Stimulated activated CD8-positive, alpha-beta memory T cell treated with anti-CD3 and anti-CD28 coated beads, Interleukin-12 subunit alpha, Interleukin-12 subunit beta, amount 100 ng/mL, for 24 hours (primary cell): ENCODE results near the gene PCSK5.

Source experiments
- DNase-seq: peaks from one replicate; pipeline ENCODE4 v3.0.0-alpha.2; 2020; ENCODE audit errors: extremely low read depth

Gene PCSK5

DNA sequence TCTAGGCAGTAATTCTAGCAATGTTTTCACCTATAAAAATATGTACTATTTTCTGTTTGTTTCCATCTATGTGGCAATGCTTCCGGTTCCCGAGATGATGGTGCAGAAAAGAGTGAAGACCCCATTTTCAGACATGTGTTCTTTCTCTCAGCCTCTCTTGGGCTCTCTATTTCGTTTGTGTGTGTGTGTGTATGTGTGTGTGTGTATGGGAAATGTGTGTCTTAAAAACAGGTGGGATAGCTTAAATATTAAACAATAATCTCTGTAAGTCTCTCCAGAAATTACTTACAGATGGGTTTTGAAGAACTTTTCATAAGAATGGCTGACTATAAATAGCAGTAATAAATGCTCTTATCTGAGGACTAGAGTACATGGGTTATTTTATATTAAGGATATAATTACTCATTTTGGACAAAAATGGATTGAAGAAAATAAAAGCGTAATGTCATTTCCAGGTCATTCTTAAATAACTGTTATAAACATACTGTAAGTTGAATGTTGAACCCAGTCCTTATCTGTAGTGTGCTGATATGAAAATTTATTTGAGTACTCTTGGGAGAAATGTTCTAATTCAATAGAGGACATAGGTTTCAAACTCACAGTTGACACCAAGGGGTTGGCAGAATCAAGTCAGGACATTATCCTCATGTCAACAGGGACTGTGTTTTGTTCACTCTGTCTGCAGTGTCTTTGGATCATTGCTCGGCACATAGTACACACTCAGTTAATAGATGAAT lies 31.1 kb downstream of the PCSK5 start:
- no peak for DNase-seq

DNA sequence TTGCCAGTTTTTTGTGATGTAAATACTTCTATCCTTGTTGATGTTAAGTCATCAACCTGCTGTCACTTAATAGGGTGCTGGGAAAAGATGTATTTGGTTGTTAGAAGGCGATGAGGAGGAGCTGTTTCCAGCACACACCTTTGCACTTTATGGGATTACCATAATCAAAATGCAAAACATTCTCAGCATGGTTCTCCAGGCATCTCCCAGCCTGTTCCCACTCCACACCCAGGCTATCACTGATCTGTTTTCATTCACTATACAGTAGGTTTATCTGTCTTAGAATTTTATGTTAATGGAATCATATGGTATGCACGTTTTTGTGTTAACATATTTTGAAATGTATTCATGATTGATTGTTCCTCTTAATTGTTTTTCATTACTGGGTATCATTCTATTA lies 35.9 kb downstream of the PCSK5 start:
- no peak for DNase-seq

DNA sequence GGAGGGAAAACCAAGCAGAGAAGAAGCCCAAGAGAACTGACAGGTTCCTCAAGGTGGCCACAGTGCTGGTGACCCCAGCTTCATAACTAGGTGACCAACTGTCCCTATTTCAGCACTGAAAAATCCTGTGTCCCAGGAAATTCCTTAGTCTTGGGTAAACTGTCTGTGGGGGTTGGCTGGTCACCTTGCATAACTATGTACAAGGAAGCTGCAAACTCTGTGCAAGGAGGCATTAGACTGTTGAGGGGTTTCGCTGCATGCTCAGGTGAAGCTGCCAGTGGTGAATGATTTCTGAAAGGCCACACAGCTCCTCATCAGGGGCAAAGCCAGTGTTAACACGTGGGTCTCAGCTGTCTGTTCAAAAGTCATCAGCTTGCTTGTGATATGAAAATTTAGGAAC lies 36.9 kb downstream of the PCSK5 start:
- no peak for DNase-seq

DNA sequence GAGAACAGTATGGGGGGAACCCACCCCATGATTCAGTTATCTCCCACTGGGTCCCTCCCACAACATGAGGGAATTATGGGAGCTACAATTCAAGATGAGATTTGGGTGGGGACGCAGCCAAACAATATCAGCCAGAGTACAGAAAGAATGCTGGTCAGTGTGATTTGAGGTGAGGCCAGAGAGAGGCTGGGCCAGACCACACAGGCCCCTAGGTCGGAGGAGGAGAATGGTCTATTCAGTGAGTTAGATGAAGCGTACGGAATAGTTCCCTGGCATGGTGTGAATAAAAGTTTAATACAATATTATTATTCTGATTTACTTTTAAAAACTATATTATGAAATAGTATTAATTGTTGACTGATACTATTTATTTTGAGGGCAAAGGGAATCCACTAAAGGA lies 39.7 kb downstream of the PCSK5 start:
- no peak for DNase-seq

DNA sequence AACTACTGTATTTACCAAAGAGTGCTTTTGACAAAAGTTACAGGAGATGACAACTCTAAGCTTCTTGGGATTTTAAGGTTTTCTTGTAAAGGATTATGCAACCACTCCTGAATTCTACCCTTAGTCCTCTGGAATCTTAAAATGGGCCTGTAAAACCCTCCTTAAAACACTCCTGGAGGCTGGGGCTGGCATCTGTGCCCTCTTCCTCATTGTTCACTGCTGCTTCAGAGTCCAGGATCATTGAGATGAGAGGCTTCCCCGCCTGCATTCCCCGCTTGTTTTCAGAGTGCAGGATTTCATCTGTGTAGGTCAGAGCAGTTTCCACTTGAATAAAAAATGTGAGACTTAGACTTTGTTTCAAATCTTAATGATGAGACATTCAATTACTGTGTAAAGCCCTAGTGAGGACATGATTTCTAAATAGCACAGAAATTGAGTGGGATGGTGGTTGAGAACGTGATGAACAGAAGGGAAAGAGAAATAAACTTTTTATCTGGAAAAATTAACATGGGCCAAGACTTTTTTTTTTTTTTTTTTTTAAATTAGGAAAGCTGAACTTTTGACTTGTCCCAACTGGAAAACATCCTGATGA lies 40.4 kb downstream of the PCSK5 start:
- DNase-seq, result no peak

DNA sequence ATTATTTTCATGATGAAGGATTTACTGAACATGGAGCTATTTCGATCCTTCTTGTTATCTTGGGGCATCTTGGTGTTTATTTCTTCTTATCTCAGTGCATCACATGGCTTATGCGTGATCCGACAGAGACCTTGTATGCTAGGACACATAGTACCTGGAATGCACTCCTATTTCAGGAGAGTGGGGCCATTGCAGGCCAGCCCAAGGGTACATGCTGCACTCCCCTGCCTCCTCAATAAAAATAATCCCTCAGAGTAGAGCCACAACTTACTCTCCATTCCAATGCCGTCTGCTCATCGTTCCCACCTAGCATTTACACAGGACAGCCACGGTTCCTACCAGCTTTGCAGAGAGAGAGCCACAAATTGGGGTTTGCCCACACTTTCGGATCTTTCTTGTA lies 43.5 kb downstream of the PCSK5 start:
- no peak for DNase-seq

DNA sequence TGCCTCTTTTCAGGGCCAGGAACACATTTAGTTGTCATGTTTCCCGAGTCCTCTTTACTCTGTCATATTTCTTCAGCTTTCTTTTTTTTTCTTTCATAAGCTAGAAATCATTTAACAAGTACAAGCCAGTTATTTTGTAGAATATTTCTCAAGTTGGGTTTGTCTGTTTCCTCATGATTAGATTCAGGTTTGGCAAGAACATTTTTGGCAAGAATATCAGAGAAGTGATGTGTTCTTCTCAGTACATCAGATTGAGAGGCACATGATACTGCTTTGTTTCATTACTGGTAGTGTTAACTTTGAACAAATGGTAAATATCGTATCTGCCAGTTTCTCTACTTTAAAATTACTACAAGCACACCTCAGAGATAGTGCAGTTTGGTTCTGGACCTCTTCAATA lies 45.1 kb downstream of the PCSK5 start:
- DNase-seq, result no peak

DNA sequence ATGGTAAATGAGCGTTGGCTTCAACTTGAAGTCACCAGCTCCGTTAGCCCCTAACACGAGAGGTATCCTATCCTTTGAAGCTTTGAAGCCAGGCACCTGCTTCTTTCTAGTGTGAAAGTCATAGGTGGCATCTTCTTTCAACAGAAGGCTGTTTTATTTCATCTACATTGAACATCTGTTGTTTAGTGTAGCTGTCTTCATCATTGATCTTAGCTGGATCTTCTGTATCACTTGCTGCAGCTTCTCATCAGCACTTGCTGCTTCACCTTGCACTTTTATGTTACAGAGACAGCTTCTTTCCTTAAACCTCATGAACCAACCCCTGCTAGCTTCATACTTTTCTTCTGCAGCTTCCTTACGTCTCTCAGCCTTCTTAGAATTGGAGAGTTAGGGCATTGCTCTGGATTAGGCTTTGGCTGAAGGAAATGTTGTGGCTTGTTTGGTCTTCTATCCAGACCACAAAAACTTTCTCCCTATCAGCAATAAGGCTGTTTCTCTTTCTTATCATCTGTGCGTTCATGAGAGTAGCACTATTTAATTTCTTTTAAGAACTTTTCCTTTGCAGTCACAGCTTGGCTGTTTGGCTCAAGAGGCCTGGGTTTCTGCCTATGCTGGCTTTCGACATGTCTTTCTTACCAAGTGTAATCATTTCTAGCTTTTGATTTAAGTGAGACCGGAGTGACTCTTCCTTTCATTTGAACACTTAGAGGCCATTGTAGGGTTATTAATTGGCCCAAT lies 47.2 kb downstream of the PCSK5 start:
- DNase-seq, result no peak

DNA sequence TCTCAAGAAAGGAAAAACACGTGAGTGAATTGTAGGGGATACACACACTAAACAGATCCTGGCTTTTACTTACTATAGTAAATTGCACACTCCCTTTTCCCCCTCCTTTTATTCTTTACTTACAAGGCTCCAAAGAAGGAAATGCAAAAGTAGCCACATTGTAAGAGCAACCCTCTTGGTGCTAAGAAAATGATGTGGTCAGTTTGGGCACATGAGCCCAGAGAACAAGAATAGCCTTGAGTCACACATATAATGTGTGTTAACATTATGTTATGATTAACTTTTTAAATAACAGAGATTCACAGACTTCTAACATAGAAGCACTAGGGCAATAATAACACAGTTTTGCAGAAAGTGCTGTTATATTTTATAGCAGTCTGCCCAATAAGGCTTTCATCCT lies 48.5 kb downstream of the PCSK5 start:
- no peak for DNase-seq

DNA sequence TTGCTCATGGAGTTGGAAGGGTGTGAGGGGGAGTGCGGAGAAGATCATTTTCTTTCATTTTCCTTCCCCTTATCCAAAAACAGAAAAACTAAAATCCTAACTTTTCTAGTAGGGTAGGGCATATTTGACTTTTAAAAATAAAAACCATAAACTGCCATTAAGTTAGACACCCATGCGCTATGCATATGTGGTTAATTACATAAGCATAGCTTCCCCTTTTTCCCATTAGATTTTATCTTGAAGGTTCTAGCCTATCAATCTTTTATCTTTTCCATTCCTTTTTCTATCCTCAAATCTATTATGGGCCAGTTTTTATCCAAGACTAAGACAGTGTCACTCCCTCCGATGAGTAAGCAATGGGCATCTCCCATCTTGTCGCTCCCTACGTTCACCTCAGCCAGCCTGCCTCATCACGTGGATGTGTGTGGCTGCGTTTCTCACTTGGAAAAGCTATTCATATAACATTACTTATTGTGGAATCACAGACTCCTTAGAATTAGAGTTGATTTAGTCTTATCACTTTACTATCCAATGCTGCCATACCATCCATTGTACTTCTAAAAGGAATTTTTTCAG lies 49.2 kb downstream of the PCSK5 start:
- no peak for DNase-seq

DNA sequence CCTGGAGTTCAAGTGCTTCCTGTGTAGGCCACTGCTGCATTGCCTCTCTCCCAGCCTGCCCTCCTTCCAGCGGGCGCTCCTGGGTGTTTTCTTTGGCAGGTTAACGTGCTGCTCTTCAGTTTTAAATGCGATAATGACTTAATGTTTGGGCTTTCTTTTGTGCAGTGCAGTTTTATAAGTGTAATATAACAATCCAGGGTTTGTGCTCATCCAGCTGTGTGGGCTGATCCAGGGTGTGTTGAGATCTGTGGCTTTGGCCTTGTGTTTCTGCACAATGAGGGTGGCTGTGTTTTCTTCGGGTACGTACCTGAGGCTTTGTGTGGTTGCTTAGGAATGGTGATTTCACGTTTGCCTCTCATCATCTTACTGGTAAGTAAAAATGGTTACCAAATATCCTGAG lies 50.6 kb downstream of the PCSK5 start:
- no peak for DNase-seq

DNA sequence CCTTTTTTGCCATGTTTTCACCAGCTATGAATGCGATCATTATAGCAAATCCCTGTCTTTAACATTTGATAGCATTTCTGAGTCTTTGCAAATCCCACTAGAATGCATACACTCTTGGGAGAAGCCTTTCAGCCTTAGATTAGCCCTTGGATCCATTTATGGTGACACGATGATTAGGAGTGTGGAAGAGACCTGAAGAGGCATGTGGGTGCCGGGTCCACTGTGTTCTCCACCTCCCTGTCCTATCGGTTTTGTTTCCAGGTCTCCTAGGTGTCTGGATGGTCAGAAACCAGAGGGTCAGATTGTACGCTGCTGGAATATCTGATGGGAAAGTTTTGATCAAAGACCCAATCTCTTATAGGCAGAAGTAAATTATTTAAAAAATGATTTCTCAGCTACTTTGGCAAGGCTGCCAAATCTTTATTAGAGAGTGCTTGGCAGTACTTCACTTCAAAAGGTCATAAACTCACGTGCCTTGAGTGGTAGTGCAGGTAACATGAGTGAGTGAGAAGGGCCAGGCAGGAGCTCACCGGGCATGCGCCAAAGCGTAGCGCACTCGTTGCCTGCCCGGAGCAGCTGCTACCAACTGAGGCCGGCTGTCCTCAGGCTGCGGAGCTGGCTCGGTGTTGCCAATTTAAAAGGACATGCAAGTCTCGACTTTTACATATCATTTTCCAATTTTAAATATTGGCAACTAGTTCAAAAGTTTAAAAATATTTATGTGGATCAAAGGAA lies 51.3 kb downstream of the PCSK5 start:
- no peak for DNase-seq

DNA sequence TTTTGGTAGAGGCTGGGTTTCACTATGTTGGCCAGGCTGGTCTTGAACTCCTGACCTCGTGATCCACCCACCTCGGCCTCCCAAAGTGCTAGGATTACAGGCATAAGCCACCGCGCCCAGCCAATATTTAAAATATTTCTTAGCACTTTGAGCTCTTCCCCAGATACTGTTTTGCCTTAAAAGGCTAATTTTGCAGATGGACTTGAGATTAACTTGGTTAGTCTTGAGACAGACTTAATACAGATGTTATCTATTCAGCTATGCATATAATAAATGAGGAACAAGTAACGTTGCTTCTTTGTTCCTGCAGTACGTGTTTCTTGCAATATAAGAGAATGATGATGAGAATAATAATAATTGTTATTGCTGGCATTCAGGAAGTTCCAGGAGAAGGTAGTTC lies 56.3 kb downstream of the PCSK5 start:
- DNase-seq, result no peak

DNA sequence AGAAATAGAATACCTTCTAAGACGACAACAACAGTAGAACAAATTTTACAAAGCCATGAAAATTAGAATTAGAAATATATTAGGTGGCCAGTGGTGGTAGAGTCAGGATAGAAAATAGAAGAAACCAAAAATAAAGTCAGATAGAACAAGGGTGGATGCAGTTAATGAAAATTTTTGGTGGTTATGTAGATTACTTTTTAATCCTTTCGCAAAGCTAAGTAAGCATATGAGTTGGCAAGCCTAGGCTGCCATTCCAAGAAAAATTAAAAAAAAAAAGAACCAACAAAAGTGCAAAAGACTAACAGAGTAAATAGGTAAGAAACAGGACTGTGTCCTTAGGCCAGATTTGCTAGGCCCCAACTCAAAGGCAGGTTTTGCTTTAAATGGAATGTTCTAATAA lies 56.8 kb downstream of the PCSK5 start:
- DNase-seq, result no peak

DNA sequence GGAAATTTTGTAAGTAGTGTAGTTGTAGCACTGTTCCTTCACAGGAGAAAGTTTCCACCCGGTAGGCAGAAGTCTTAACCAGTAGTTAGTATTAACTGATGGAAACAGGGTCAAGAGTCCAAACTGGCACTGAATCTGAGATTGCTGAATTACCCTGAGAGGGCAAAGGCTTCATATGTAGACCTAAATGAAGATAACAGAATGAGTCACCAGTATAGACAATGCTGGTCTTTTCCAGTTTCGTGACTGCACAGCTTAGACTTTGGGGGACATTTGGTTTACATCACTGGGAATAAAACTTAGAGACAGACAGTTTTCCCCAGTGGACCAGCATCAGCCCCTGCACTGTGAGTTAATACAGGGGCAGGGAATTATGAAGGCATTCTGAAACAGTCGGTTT lies 60.5 kb downstream of the PCSK5 start:
- DNase-seq, result no peak

DNA sequence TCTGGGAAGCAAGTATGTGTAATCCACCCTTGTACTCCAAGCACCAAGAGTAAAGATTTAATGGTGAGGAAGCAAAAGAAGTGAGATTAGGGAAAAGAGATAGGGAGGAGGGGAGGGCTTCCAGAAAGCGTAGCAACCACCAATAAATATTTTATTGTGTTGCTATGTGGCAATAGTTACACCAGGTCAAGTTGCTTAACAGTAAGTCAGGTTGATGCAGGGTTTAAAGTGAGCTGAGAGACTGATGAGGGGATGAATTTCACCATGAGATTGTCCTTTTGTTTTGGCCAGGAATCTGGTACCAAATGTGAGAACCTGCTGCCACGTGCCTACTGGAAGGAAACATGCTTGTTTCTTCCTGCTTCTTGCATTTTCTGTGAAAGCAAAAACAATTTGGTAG lies 62.7 kb downstream of the PCSK5 start:
- no peak for DNase-seq

DNA sequence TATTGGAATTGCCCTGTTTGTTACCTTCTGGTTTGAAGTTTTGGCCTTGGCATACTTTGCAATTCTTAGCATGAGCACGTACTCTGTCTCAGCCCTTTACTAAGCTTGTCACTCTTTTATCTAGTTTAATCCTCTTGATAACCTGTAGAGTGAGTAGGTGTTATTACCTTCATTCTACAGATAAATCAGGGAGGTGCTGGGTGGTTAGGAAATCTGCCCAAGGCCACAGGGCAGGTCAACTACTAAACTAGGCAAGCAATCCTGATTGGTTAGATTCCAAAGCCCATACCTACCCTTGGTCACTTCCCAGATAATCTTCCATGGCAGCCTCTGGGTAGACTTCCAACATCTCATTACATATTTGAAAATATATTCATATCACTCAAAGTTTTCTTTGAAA lies 65.7 kb downstream of the PCSK5 start:
- no peak for DNase-seq

DNA sequence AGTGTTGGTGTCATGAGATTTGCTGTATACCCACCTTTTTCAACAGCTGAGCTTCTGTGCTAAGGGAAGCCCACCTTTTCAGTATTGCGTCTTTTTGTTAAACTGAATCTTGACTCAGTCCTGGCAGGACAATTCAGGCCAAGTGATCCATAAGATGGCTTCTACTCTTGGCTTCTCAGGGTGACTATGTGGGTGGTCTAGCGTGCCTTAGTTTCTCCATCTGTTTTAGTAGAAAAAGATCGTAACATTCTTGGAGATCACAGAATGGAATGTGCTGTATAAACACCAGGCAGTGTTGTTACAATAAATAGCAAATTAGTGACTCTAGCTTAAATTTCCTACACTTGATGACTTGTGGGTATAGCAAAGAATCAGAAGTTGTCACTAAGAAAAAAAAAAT lies 66.6 kb downstream of the PCSK5 start:
- DNase-seq, result no peak

DNA sequence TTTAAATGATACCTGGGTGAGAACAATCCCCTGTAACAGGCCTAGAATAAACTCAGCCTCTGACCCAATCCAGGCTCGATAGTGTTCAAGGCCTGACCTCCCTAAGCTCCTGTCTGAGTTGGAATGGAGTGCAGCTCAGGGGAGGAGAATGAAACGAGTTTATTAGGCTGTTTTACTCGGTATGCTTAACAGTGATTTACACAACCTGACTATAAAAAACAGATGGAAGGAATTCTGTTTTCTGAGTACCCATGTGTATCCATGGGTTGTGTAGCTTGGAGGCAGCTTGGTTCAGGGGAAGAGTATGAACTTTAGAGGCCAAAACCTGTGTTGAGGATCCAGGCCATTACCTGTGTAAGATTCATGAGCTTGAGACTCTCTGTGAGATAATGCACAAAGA lies 67.8 kb downstream of the PCSK5 start:
- no peak for DNase-seq

DNA sequence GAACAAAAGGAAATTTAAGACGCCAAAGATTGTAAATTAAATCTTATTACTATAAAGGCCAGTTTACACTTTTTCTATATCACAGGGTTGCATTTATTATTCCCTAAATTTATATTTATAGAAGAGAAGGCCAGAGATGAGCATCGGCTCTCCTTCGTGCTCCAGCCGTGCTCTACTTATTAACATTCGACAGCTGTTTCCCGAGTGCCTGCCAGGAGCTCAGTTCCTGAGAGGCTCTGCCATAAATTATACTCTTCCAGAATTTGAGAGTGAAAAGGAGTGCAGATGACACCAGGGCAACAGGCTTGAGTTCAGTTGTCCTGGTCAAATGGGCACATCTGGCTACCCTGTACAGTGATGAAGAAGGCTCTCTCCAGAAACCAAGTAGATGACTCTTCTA lies 70.1 kb downstream of the PCSK5 start:
- DNase-seq, result no peak

DNA sequence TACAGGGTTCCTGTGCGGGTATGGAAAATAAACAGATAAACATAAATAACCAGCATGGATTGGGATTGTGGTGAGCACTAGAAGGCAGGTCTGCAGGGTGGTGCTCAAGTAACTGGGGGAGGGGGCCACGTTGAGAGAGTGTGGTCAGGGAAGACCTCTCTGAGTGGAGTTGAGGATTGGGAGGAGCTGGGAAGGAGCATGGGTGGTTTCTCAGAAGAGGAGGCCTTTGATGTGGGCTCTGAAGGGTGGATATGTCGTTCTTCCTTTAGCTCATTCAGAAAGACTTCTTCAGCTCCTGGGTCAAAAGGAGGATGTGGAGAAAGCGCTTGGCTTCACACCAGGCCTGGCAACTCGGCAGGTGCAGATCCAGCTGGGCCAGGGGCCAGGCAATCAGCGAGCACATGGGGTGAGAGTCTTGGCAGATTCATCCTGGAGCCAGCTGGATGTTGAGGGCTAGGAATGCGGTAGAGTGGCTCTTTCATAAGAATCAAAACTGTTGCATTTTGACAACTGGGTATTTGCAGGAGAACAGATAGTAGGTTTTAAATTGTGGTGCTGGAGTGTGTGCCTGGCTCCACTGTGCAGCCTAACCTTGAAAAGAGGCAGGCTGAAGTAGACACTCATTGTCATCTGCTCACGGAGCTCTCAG lies 71.7 kb downstream of the PCSK5 start:
- no peak for DNase-seq

DNA sequence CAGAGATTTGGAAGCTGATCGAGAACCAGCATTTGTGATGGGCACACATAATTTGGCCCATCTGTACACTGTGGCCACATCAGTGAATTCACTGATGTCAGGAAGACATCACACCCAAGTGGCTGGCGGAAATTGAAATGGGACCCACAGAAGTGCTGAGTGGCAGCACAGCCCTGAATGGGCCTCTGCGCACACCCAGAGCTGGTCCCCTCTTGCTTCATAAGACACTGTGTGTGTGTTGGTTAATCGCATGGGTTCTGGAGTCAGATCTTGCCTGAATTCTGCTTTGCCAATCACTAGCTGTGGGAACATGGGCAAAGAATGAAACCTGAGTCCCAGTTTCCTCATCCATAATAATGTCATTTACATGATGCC lies 72.2 kb downstream of the PCSK5 start:
- no peak for DNase-seq
